A673 (cell line): Measurements from ENCODE around the gene CDH1.

Source experiments
- CTCF ChIP-seq: fragments of 300-800, 200-600 bp; sonication (generic); conservative IDR thresholded peaks from 2 replicates; pipeline ENCODE4 v1.5.1; 2017; ENCODE audit warnings: low read depth, mild to moderate bottlenecking, antibody characterized with exemption, low read length, moderate library complexity, mixed read lengths
- EZH2 ChIP-seq: fragments of 200-600 bp; sonication (generic); IDR thresholded peaks from 2 replicates; pipeline ENCODE4 v1.6.1; 2017; ENCODE audit warnings: borderline replicate concordance, low read depth, mild to moderate bottlenecking, mixed read lengths, antibody characterized with exemption, low read length; ENCODE audit not compliant: poor library complexity, severe bottlenecking

- TF ChIP-seq CTCF (no peak), EZH2 (no peak)
Observed at GRCh38 chr16:68746951-68747350, 9.9 kb downstream of the CDH1 start.
